Endodermal cell (in vitro differentiated cells): Measurements from ENCODE around the gene RAPGEF4. TPM values are rescaled to one million over a fixed set of nuclear protein-coding genes. Genes with fewer than 3 reads are reported as not detected.

Experiments used
- DNase-seq: peaks from one replicate; pipeline ENCODE4 v3.0.0-alpha.2; 2017
- H3K27ac ChIP-seq: 2 replicates; pipeline ENCODE4 v1.5.1; 2013; ENCODE audit warnings: mild to moderate bottlenecking, low read depth, low read length, moderate library complexity
- H3K27me3 ChIP-seq: 2 replicates; pipeline ENCODE4 v1.6.1; 2013; ENCODE audit warnings: mild to moderate bottlenecking, low read length, moderate library complexity; ENCODE audit not compliant: insufficient read depth, control insufficient read depth, poor library complexity, severe bottlenecking
- H3K36me3 ChIP-seq: 2 replicates; pipeline ENCODE4 v1.7.0; 2013; ENCODE audit warnings: mild to moderate bottlenecking, low read length, moderate library complexity; ENCODE audit not compliant: control insufficient read depth, insufficient read depth
- H3K4me1 ChIP-seq: one replicate; pipeline ENCODE4 v1.7.0; 2013; ENCODE audit warnings: low read length; ENCODE audit not compliant: control insufficient read depth, insufficient read depth
- H3K4me3 ChIP-seq: 2 replicates; pipeline ENCODE4 v1.5.1; 2013; ENCODE audit warnings: mild to moderate bottlenecking, low read length, moderate library complexity
- H3K9ac ChIP-seq: 2 replicates; pipeline ENCODE4 v1.6.1; 2013; ENCODE audit warnings: mild to moderate bottlenecking, low read length, moderate library complexity; ENCODE audit not compliant: poor library complexity, severe bottlenecking; ENCODE audit errors: extremely low read depth
- H3K9me3 ChIP-seq: 2 replicates; pipeline ENCODE4 v1.6.1; 2013; ENCODE audit warnings: mild to moderate bottlenecking, low read length, moderate library complexity; ENCODE audit not compliant: control insufficient read depth
- H3K27ac Mint-ChIP-seq: 2 replicates; pipeline ENCODE4 v1.8.0; 2020; ENCODE audit warnings: mixed read lengths
- H3K27me3 Mint-ChIP-seq: 2 replicates; pipeline ENCODE4 v1.8.0; 2021; ENCODE audit warnings: mild to moderate bottlenecking, mixed read lengths; ENCODE audit not compliant: insufficient read depth
- H3K36me3 Mint-ChIP-seq: 2 replicates; pipeline ENCODE4 v1.8.0; 2020; ENCODE audit warnings: low read depth, mixed read lengths
- H3K4me1 Mint-ChIP-seq: 2 replicates; pipeline ENCODE4 v1.8.0; 2020; ENCODE audit warnings: mixed read lengths
- H3K4me3 Mint-ChIP-seq: 2 replicates; pipeline ENCODE4 v1.8.0; 2020; ENCODE audit warnings: mild to moderate bottlenecking, moderate library complexity, mixed read lengths
- H3K9me3 Mint-ChIP-seq: 2 replicates; pipeline ENCODE4 v1.8.0; 2020; ENCODE audit warnings: mild to moderate bottlenecking, mixed read lengths
- CTCF ChIP-seq: fragments of 200-600 bp; sonication (generic); conservative IDR thresholded peaks from 2 replicates; pipeline ENCODE4 v1.5.0; 2021; ENCODE audit warnings: antibody characterized with exemption, mild to moderate bottlenecking
- WGBS, 2 experiments: methylation state at CpG; one replicate each; pipeline versions ENCODE4 v1.1.5 to v1.1.7; 2013; ENCODE audit warnings: missing lambda C conversion rate in 2 of 2, mixed read lengths in 1 of 2; ENCODE audit not compliant: insufficient coverage in 1 of 2, insufficient read length in 1 of 2; 5-methylcytosine and 5-hydroxymethylcytosine counted together
- total RNA-seq, 2 donors: library from RNA; stranded (reverse); fragmentation: NEBNext Ultra II Directional in 1 of 2; extraction: Animal tissue kit (Norgen Biotek cat#: 25700) in 1 of 2; gene quantifications; 2 replicates in 1 of 2; 3 replicates in 1 of 2; pipeline ENCODE4 v1.2.1, GENCODE V29; 2021

The RAPGEF4 gene
- total RNA-seq, 2 donors from 2014 or later: 0.77 to 0.88 TPM

DNA sequence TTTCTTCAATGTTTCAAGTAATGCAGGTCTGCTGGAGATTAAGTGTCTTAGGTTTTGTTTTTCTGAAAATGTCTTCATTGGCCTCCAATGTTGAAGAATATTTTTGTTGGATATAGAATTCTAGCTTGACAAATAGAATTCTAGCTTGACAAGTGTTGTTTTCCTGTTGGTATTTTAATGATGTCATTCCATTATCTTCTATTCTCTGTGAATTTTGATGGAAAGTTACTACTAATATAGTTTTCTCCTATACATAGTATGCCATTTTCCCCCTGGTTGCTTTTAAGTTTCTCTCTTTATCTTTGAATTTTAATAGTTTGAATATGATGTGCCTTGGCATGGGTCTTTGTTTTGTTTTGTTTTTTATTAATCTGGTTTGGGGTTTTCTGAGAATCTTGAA is 119.9 kb downstream of the RAPGEF4 start:
- no peak for TF ChIP-seq CTCF
- Histone ChIP-seq H3K27me3 (no peaks in the 10 kb centered on the region), H3K4me1 (no peaks in the 10 kb centered on the region), H3K27ac (no peak overlapping the region), H3K36me3 (no peaks in the 10 kb centered on the region), H3K9me3 (peaks cover 17% of the 10 kb centered on the region), H3K4me3 (no peak overlapping the region), H3K9ac (no peak overlapping the region)
- peaks cover 19% of the 10 kb centered on the region for H3K9me3 Mint-ChIP-seq
- H3K4me1 Mint-ChIP-seq: no peaks in the 10 kb centered on the region
- no peak for DNase-seq
- no peaks in the 10 kb centered on the region for H3K27me3 Mint-ChIP-seq
- H3K36me3 Mint-ChIP-seq: no peaks in the 10 kb centered on the region
- no peak overlapping the region for H3K27ac Mint-ChIP-seq
- no peak overlapping the region for H3K4me3 Mint-ChIP-seq

DNA sequence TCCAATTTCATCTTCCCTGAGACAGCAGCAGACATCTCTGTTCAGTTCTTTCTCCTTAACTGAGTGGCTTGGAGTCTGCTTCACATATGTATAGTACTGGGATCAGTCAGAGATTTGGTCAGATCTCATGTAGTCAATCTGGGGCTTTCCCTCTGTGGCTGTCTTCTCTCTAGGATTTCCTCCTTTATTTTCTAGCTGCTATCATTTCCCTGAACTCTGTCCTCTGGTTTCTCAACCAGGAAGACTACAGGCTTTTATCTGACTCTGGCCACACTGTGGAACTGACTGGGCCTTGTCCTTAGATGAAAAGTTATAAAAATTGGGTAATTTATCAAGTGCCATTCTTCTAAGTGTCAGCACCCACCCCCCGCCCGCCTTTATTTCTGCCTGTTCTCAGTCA is 121.0 kb downstream of the RAPGEF4 start:
- no peaks in the 10 kb centered on the region for H3K27me3 Mint-ChIP-seq
- no peak for TF ChIP-seq CTCF
- H3K27ac Mint-ChIP-seq: no peak overlapping the region
- no CpG with 5 or more reads among the region's 2 CpGs for WGBS, 2 experiments
- no peak for DNase-seq
- Histone ChIP-seq H3K27ac (no peak overlapping the region), H3K27me3 (no peaks in the 10 kb centered on the region), H3K9ac (no peak overlapping the region), H3K4me1 (no peaks in the 10 kb centered on the region), H3K9me3 (peaks cover 9% of the 10 kb centered on the region), H3K36me3 (no peaks in the 10 kb centered on the region), H3K4me3 (no peak overlapping the region)
- no peak overlapping the region for H3K4me3 Mint-ChIP-seq
- H3K4me1 Mint-ChIP-seq: no peaks in the 10 kb centered on the region
- peaks cover 9% of the 10 kb centered on the region for H3K9me3 Mint-ChIP-seq
- H3K36me3 Mint-ChIP-seq: no peaks in the 10 kb centered on the region

DNA sequence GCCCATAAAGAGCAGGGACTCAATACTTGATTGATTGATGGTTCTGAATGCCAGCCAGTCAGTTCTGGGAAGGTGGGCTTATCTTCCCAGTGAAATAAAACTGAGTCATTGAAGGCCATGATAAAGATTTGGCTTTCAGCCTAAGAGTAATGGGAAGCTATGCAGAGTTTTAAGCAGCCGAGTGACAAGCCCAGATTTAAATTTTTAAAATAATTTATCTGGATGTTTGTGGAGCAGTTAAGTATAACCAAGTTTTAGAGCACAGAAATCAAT is 122.8 kb downstream of the RAPGEF4 start:
- no peak overlapping the region for H3K27ac ChIP-seq
- DNase-seq: no peak
- no peak for TF ChIP-seq CTCF
- WGBS, 2 experiments: 100% methylated on average over 1 of the region's 1 CpG; no CpG with 5 or more reads in 1 of the 2 experiments
- Mint-ChIP-seq H3K9me3 (no peaks in the 10 kb centered on the region), H3K27me3 (no peaks in the 10 kb centered on the region), H3K4me3 (no peak overlapping the region), H3K36me3 (no peaks in the 10 kb centered on the region), H3K27ac (no peak overlapping the region), H3K4me1 (no peaks in the 10 kb centered on the region)
- H3K9ac ChIP-seq: no peak overlapping the region
- H3K4me1 ChIP-seq: no peaks in the 10 kb centered on the region
- no peaks in the 10 kb centered on the region for H3K36me3 ChIP-seq
- H3K4me3 ChIP-seq: no peak overlapping the region
- H3K27me3 ChIP-seq: no peaks in the 10 kb centered on the region
- H3K9me3 ChIP-seq: no peaks in the 10 kb centered on the region
